IMR-90 (cell line): ENCODE data around the gene CYYR1. TPM values are rescaled to one million over a fixed set of nuclear protein-coding genes. Genes with fewer than 3 reads are reported as not detected.

Experiments
- ATAC-seq: fragments of 200-7000 bp; cut with Tn5 transposase; 2 replicates; pipeline ENCODE4 v1.9.1; 2020; ENCODE audit warnings: low read depth, mild to moderate bottlenecking, moderate library complexity
- BruUV-seq: library from RNA; stranded (reverse); fragments of 400-500 nt; replicated peaks from 2 replicates; lab custom pipeline; 2021; lab: Mats Ljungman, UMichigan
- CTCF ChIA-PET: fragments of 300-600 bp; formaldehyde crosslinking; extraction: SDS; loops from one replicate; lab custom pipeline; 2021; ENCODE audit warnings: antibody characterized with exemption; lab: Yijun Ruan, JAX
- POLR2A ChIA-PET: fragments of 300-600 bp; sonication (Branson Sonifier 250); formaldehyde crosslinking; loops from one replicate; lab custom pipeline; 2022; ENCODE audit warnings: antibody characterized with exemption; ENCODE audit not compliant: unreplicated experiment; lab: Charles Lee
- DNase-seq: peaks from one replicate; pipeline ENCODE4 v3.0.0; 2013
- H2AFZ ChIP-seq: replicated peaks from 2 replicates; pipeline ENCODE3; 2013; ENCODE audit warnings: low read length, mild to moderate bottlenecking; ENCODE audit not compliant: poor library complexity
- H2AK5ac ChIP-seq: 2 replicates; pipeline ENCODE4 v1.6.1; 2013; ENCODE audit warnings: low read depth, low read length, inconsistent platforms
- H2AK9ac ChIP-seq: replicated peaks from 2 replicates; pipeline ENCODE3; 2013; ENCODE audit warnings: mild to moderate bottlenecking, low read depth, low read length, moderate library complexity; ENCODE audit not compliant: poor library complexity
- H2BK120ac ChIP-seq: 2 replicates; pipeline ENCODE4 v1.6.1; 2013; ENCODE audit warnings: low read depth, low read length, inconsistent platforms
- H2BK15ac ChIP-seq: 3 replicates; pipeline ENCODE4 v1.6.1; 2013; ENCODE audit warnings: low read depth, low read length, inconsistent platforms
- H2BK20ac ChIP-seq: 2 replicates; pipeline ENCODE4 v1.6.1; 2013; ENCODE audit warnings: low read depth, mild to moderate bottlenecking, inconsistent platforms, low read length, moderate library complexity
- H2BK5ac ChIP-seq: 2 replicates; pipeline ENCODE4 v1.6.1; 2013; ENCODE audit warnings: mild to moderate bottlenecking, low read depth, low read length, inconsistent platforms; ENCODE audit not compliant: poor library complexity, severe bottlenecking
- H3K14ac ChIP-seq: replicated peaks from 2 replicates; pipeline ENCODE4 v1.6.1; 2013; ENCODE audit warnings: low read depth, low read length, inconsistent platforms
- H3K18ac ChIP-seq: 2 replicates; pipeline ENCODE4 v1.6.1; 2013; ENCODE audit warnings: low read depth, low read length, control low read depth
- H3K23ac ChIP-seq: 2 replicates; pipeline ENCODE4 v1.6.1; 2013; ENCODE audit warnings: low read depth, low read length, inconsistent platforms
- H3K27ac ChIP-seq: 2 replicates; pipeline ENCODE4 v1.5.1; 2013; ENCODE audit warnings: mild to moderate bottlenecking, control low read depth, low read length; ENCODE audit not compliant: insufficient read depth
- H3K27me3 ChIP-seq: 2 replicates; pipeline ENCODE4 v1.6.1; 2013; ENCODE audit warnings: low read length; ENCODE audit not compliant: control insufficient read depth, insufficient read depth
- H3K36me3 ChIP-seq: 2 replicates; pipeline ENCODE4 v1.6.1; 2013; ENCODE audit warnings: low read length, mixed read lengths; ENCODE audit not compliant: control insufficient read depth, insufficient read depth
- H3K4ac ChIP-seq: 2 replicates; pipeline ENCODE4 v1.6.1; 2013; ENCODE audit warnings: low read depth, low read length, inconsistent platforms
- H3K4me1 ChIP-seq: 2 replicates; pipeline ENCODE4 v1.6.1; 2013; ENCODE audit warnings: low read length, mixed read lengths; ENCODE audit not compliant: control insufficient read depth, insufficient read depth
- H3K4me2 ChIP-seq: 2 replicates; pipeline ENCODE4 v1.6.1; 2013; ENCODE audit warnings: low read depth, mild to moderate bottlenecking, control low read depth, low read length, moderate library complexity
- H3K4me3 ChIP-seq: 2 replicates; pipeline ENCODE4 v1.5.1; 2013; ENCODE audit warnings: low read depth, mild to moderate bottlenecking, control low read depth, low read length, moderate library complexity; ENCODE audit not compliant: insufficient read depth
- H3K56ac ChIP-seq: 2 replicates; pipeline ENCODE4 v1.6.1; 2013; ENCODE audit warnings: low read length, inconsistent platforms; ENCODE audit not compliant: insufficient read depth; ENCODE audit errors: extremely low read depth
- H3K79me1 ChIP-seq, 2 experiments: 2 replicates each; pipeline ENCODE4 v1.6.1; 2013; ENCODE audit warnings: low read length in 2 of 2, inconsistent platforms in 1 of 2, low read depth in 1 of 2
- H3K9ac ChIP-seq: 2 replicates; pipeline ENCODE4 v1.6.1; 2013; ENCODE audit warnings: low read depth, low read length, control low read depth
- H3K9me1 ChIP-seq: 2 replicates; pipeline ENCODE4 v1.6.1; 2013; ENCODE audit warnings: low read length, inconsistent platforms; ENCODE audit not compliant: insufficient read depth
- H3K9me3 ChIP-seq: 2 replicates; pipeline ENCODE4 v1.6.1; 2013; ENCODE audit warnings: low read length; ENCODE audit not compliant: control insufficient read depth, insufficient read depth
- H4K20me1 ChIP-seq: 2 replicates; pipeline ENCODE4 v1.6.1; 2013; ENCODE audit warnings: low read length, inconsistent platforms; ENCODE audit not compliant: insufficient read depth
- H4K5ac ChIP-seq: 2 replicates; pipeline ENCODE4 v1.6.1; 2013; ENCODE audit warnings: mild to moderate bottlenecking, low read depth, low read length, control low read depth
- H4K8ac ChIP-seq, 2 experiments: 2 replicates each; pipeline ENCODE4 v1.6.1; 2013; ENCODE audit warnings: low read depth in 2 of 2, low read length in 2 of 2, control low read depth in 1 of 2, inconsistent platforms in 1 of 2
- H4K91ac ChIP-seq: 2 replicates; pipeline ENCODE4 v1.6.1; 2013; ENCODE audit warnings: low read depth, low read length, inconsistent platforms; ENCODE audit not compliant: insufficient read depth
- CEBPB ChIP-seq: IDR thresholded peaks from 2 replicates; pipeline ENCODE4 v1.6.1; 2012; ENCODE audit warnings: low read depth, low read length, improper control_type of control experiment
- CHD1 ChIP-seq: IDR thresholded peaks from 2 replicates; pipeline ENCODE4 v1.6.1; 2012; ENCODE audit warnings: low read depth, low read length, improper control_type of control experiment
- CTCF ChIP-seq: conservative IDR thresholded peaks from 2 replicates; pipeline ENCODE4 v1.5.1; 2012; ENCODE audit warnings: mild to moderate bottlenecking, low read depth, low read length, improper control_type of control experiment
- FOS ChIP-seq: fragments of 150-350 bp; IDR thresholded peaks from 2 replicates; pipeline ENCODE4 v1.6.1; 2016; ENCODE audit warnings: low read depth, low read length
- MXI1 ChIP-seq: IDR thresholded peaks from 2 replicates; pipeline ENCODE4 v1.6.1; 2012; ENCODE audit warnings: low read depth, mild to moderate bottlenecking, low read length, moderate library complexity, borderline replicate concordance
- POLR2A ChIP-seq: IDR thresholded peaks from 2 replicates; pipeline ENCODE4 v1.6.1; 2012; ENCODE audit warnings: mild to moderate bottlenecking, low read depth, low read length
- RAD21 ChIP-seq: IDR thresholded peaks from 2 replicates; pipeline ENCODE4 v1.6.1; 2012; ENCODE audit warnings: low read length, improper control_type of control experiment
- RFX5 ChIP-seq: IDR thresholded peaks from 2 replicates; pipeline ENCODE4 v1.8.0; 2012; ENCODE audit warnings: low read depth, mild to moderate bottlenecking, low read length, moderate library complexity
- SMC3 ChIP-seq: fragments of 150-350 bp; IDR thresholded peaks from 2 replicates; pipeline ENCODE4 v1.6.1; 2016; ENCODE audit warnings: low read depth, mild to moderate bottlenecking, antibody characterized with exemption, low read length, moderate library complexity
- dilution Hi-C: fragments of 300-500 bp; cut with HindIII; formaldehyde crosslinking; loops from one replicate; pipeline ENCODE4 v1.14.3; 2018; ENCODE audit warnings: low sequenced_read_pairs; ENCODE audit not compliant: unreplicated experiment
- in situ Hi-C: fragments of 300-500 bp; cut with MboI; formaldehyde crosslinking; loops from 3 replicates; pipeline ENCODE4 v1.14.3; 2019; ENCODE audit warnings: low sequenced_read_pairs, inconsistent platforms, mixed read lengths
- intact Hi-C: fragments of 100-400 bp; cut with micrococcal nuclease; formaldehyde crosslinking; loops from 2 replicates; pipeline ENCODE4 v1.10.0; 2022
- polyA plus RNA-seq, 3 experiments: library from polyadenylated mRNA; depleted of rRNA; stranded (reverse); fragments of >200 nt; gene quantifications; 2 replicates each; pipeline ENCODE4 v1.2.3, GENCODE V29; 2012; ENCODE audit warnings: low replicate concordance in 1 of 3
- total RNA-seq: library from RNA; depleted of rRNA; stranded (reverse); fragments of >200 nt; gene quantifications from 2 replicates; pipeline ENCODE4 v1.2.3, GENCODE V29; 2012

CYYR1 gene
- total and polyA plus RNA-seq, 2 of the 4 experiments (the other 2 are of a cell fraction), result not detected

GRCh38 chr21:26540651-26541050 lies 32.4 kb downstream of the CYYR1 start:
- Histone ChIP-seq H3K14ac (no peak overlapping the region), H3K18ac (no peak overlapping the region), H2AK9ac (no peak overlapping the region), H4K8ac (no peak overlapping the region), H3K9me1 (no peaks in the 10 kb centered on the region), H3K4me1 (no peaks in the 10 kb centered on the region), H3K9ac (no peak overlapping the region), H3K4ac (no peak overlapping the region), H4K5ac (no peak overlapping the region), H2AFZ (no peak overlapping the region), H3K4me3 (no peak overlapping the region), H4K91ac (no peak overlapping the region), H3K27ac (no peak overlapping the region), H3K23ac (no peak overlapping the region), H3K79me1 (no peaks in the 10 kb centered on the region), H3K4me2 (no peak overlapping the region), H4K20me1 (no peaks in the 10 kb centered on the region), H2AK5ac (no peak overlapping the region), H3K27me3 (no peaks in the 10 kb centered on the region), H3K36me3 (no peaks in the 10 kb centered on the region), H2BK120ac (no peak overlapping the region), H3K9me3 (no peaks in the 10 kb centered on the region), H2BK15ac (no peak overlapping the region), H2BK20ac (no peak overlapping the region), H3K56ac (no peak overlapping the region), H2BK5ac (no peak overlapping the region)
- dilution Hi-C loops, result no loop called here
- ChIA-PET CTCF (no interaction called here), POLR2A (no interaction called here)
- BruUV-seq, result no TSS peak
- no peak for ATAC-seq
- in situ Hi-C loops, result no loop called here
- no peak for TF ChIP-seq RFX5
- TF ChIP-seq RAD21, result no peak
- TF ChIP-seq FOS, result no peak
- no peak for TF ChIP-seq CHD1
- no peak for TF ChIP-seq MXI1
- no peak for TF ChIP-seq CTCF
- TF ChIP-seq POLR2A, result no peak
- no peak for TF ChIP-seq SMC3
- no peak for TF ChIP-seq CEBPB
- DNase-seq, result no peak
- intact Hi-C loops, result no loop called here
